Activated T-cell treated with anti-CD3 and anti-CD28 coated beads, Interleukin-2, amount 50 U/mL, for 72 hours (primary cell): ENCODE measurements around the gene KRT81. TPM values are rescaled to one million over a fixed set of nuclear protein-coding genes. Genes with fewer than 3 reads are reported as not detected.
"Not testable (repeated sequence)": the region's sequence is repeated elsewhere in the genome, so short reads cannot be mapped to it uniquely, and the experiment has no call there.

Experiments
- ATAC-seq, 2 donors: fragments of 150-1000 bp; cut with Tn5 transposase; replicated peaks in 1 of 2; 2 replicates each; pipeline ENCODE4 v1.10.0; 2021; ENCODE audit warnings: moderate library complexity in 2 of 2, mild to moderate bottlenecking in 1 of 2
- DNase-seq, 2 donors: peaks; one replicate each; pipeline ENCODE4 v3.0.0; 2021 to 2022; ENCODE audit warnings: mixed read lengths in 1 of 2
- H3K27ac Mint-ChIP-seq: one replicate; pipeline ENCODE4 v1.8.0; 2022; ENCODE audit warnings: mild to moderate bottlenecking, moderate library complexity, mixed read lengths
- H3K27me3 Mint-ChIP-seq: one replicate; pipeline ENCODE4 v1.8.0; 2022; ENCODE audit warnings: low read depth, mixed read lengths
- H3K36me3 Mint-ChIP-seq, 2 donors: one replicate each; pipeline ENCODE4 v1.8.0; 2022; ENCODE audit warnings: mixed read lengths in 2 of 2, mild to moderate bottlenecking in 1 of 2; ENCODE audit not compliant: insufficient read depth in 2 of 2
- H3K4me1 Mint-ChIP-seq: one replicate; pipeline ENCODE4 v1.8.0; 2022; ENCODE audit warnings: low read depth, mixed read lengths
- H3K4me3 Mint-ChIP-seq, 2 donors: one replicate each; pipeline ENCODE4 v1.8.0; 2022; ENCODE audit warnings: mild to moderate bottlenecking in 2 of 2, mixed read lengths in 2 of 2, moderate library complexity in 2 of 2
- H3K9me3 Mint-ChIP-seq, 2 donors: one replicate each; pipeline ENCODE4 v1.8.0; 2022; ENCODE audit warnings: mixed read lengths in 2 of 2
- total RNA-seq, 2 donors: library from RNA; stranded (reverse); gene quantifications; one replicate each; pipeline ENCODE4 v1.2.3, GENCODE V29; 2022

The KRT81 gene
- total RNA-seq, 2 donors from 2014 or later = not detected

- peak overlapping the region; percentile 23 to 75 for H3K4me3 Mint-ChIP-seq
- H3K27ac Mint-ChIP-seq = no peak overlapping the region
- H3K4me1 Mint-ChIP-seq = peaks cover 74% of the 10 kb centered on the region
- H3K27me3 Mint-ChIP-seq = peaks cover 39% of the 10 kb centered on the region
- DNase-seq = no peak
- no peaks in the 10 kb centered on the region for H3K36me3 Mint-ChIP-seq
- no peaks in the 10 kb centered on the region for H3K9me3 Mint-ChIP-seq
- ATAC-seq = no peak
Measured at GRCh38 chr12:52247622-52248540, 43.5 kb downstream of the KRT81 start.

- H3K9me3 Mint-ChIP-seq = no peaks in the 10 kb centered on the region
- peaks cover 74% of the 10 kb centered on the region for H3K4me1 Mint-ChIP-seq
- no peaks in the 10 kb centered on the region for H3K36me3 Mint-ChIP-seq
- H3K27ac Mint-ChIP-seq = no peak overlapping the region
- H3K4me3 Mint-ChIP-seq = peak overlapping the region; percentile 23 to 75
- DNase-seq (no peak), ATAC-seq (peak; percentile 30 to 34)
- peaks cover 39% of the 10 kb centered on the region for H3K27me3 Mint-ChIP-seq
Measured at GRCh38 chr12:52246720-52247621, 44.4 kb downstream of the KRT81 start.

GRCh38 chr12:52245962-52246569 is 45.3 kb downstream of the KRT81 start:
- Mint-ChIP-seq H3K36me3 (no peaks in the 10 kb centered on the region), H3K4me1 (peaks cover 65% of the 10 kb centered on the region), H3K4me3 (peak overlapping the region; percentile 72 to 75), H3K9me3 (no peaks in the 10 kb centered on the region), H3K27me3 (peaks cover 34% of the 10 kb centered on the region), H3K27ac (peak overlapping the region; percentile 69)
- DNase-seq = no peak
- ATAC-seq = no peak

- ATAC-seq = no peak
- no peak for DNase-seq
- H3K27me3 Mint-ChIP-seq = peaks cover 28% of the 10 kb centered on the region
- peaks cover 60% of the 10 kb centered on the region for H3K4me1 Mint-ChIP-seq
- no peaks in the 10 kb centered on the region for H3K36me3 Mint-ChIP-seq
- no peak overlapping the region for H3K27ac Mint-ChIP-seq
- H3K4me3 Mint-ChIP-seq = peak overlapping the region; percentile 80 to 92
- H3K9me3 Mint-ChIP-seq = no peaks in the 10 kb centered on the region
Measured at GRCh38 chr12:52245259-52245961, 45.9 kb downstream of the KRT81 start.

- H3K36me3 Mint-ChIP-seq = no peaks in the 10 kb centered on the region
- ATAC-seq = peak; percentile 2 to 5
- DNase-seq = no peak
- peaks cover 20% of the 10 kb centered on the region for H3K27me3 Mint-ChIP-seq
- peaks cover 54% of the 10 kb centered on the region for H3K4me1 Mint-ChIP-seq
- no peaks in the 10 kb centered on the region for H3K9me3 Mint-ChIP-seq
- H3K4me3 Mint-ChIP-seq = peak overlapping the region; percentile 80 to 92
- peak overlapping the region; percentile 88 for H3K27ac Mint-ChIP-seq
Measured at GRCh38 chr12:52244615-52244994, 46.7 kb downstream of the KRT81 start.

GRCh38 chr12:52243856-52244614 is 47.3 kb downstream of the KRT81 start:
- H3K4me1 Mint-ChIP-seq = peaks cover 50% of the 10 kb centered on the region
- peak overlapping the region; percentile 88 for H3K27ac Mint-ChIP-seq
- peak; percentile 97 to 99 for ATAC-seq
- peak; percentile 84 to 88 for DNase-seq
- H3K27me3 Mint-ChIP-seq = peaks cover 14% of the 10 kb centered on the region
- H3K36me3 Mint-ChIP-seq = no peaks in the 10 kb centered on the region
- no peaks in the 10 kb centered on the region for H3K9me3 Mint-ChIP-seq
- H3K4me3 Mint-ChIP-seq = peak overlapping the region; percentile 80 to 92

GRCh38 chr12:52243259-52243855 is 48.0 kb downstream of the KRT81 start:
- H3K4me1 Mint-ChIP-seq = peaks cover 50% of the 10 kb centered on the region

GRCh38 chr12:52242442-52243258 is 48.7 kb downstream of the KRT81 start:
- Mint-ChIP-seq H3K27ac (no peak overlapping the region), H3K9me3 (no peaks in the 10 kb centered on the region), H3K36me3 (no peaks in the 10 kb centered on the region), H3K4me1 (peaks cover 46% of the 10 kb centered on the region), H3K27me3 (peaks cover 5% of the 10 kb centered on the region), H3K4me3 (no peak overlapping the region)
- no peak for ATAC-seq
- no peak for DNase-seq

More at GRCh38 chr12:52243259-52243855, 48.0 kb downstream of the KRT81 start:
- DNase-seq (no peak), ATAC-seq (no peak)
- Mint-ChIP-seq H3K9me3 (no peaks in the 10 kb centered on the region), H3K27ac (peak overlapping the region; percentile 88), H3K27me3 (peaks cover 9% of the 10 kb centered on the region), H3K36me3 (no peaks in the 10 kb centered on the region), H3K4me3 (peak overlapping the region; percentile 80 to 92)

GRCh38 chr12:52241205-52241842 is 50.0 kb downstream of the KRT81 start:
- no peaks in the 10 kb centered on the region for H3K9me3 Mint-ChIP-seq
- H3K4me1 Mint-ChIP-seq = peaks cover 33% of the 10 kb centered on the region
- no peak for DNase-seq
- H3K27ac Mint-ChIP-seq = no peak overlapping the region
- ATAC-seq = no peak
- no peaks in the 10 kb centered on the region for H3K27me3 Mint-ChIP-seq
- no peaks in the 10 kb centered on the region for H3K36me3 Mint-ChIP-seq
- no peak overlapping the region for H3K4me3 Mint-ChIP-seq

- H3K27me3 Mint-ChIP-seq, H3K27ac Mint-ChIP-seq, ATAC-seq, H3K36me3 Mint-ChIP-seq, DNase-seq, H3K4me3 Mint-ChIP-seq, H3K9me3 Mint-ChIP-seq: not testable (repeated sequence)
- H3K4me1 Mint-ChIP-seq = peaks cover 24% of the 10 kb centered on the region
Measured at GRCh38 chr12:52240247-52240646, 51.1 kb downstream of the KRT81 start.

GRCh38 chr12:52239767-52240166 is 51.6 kb downstream of the KRT81 start:
- Mint-ChIP-seq H3K36me3 (no peaks in the 10 kb centered on the region), H3K27me3 (peaks cover 1% of the 10 kb centered on the region), H3K27ac (no peak overlapping the region), H3K4me1 (peaks cover 20% of the 10 kb centered on the region), H3K9me3 (no peaks in the 10 kb centered on the region), H3K4me3 (no peak overlapping the region)
- ATAC-seq (no peak), DNase-seq (no peak)
